Right atrium auricular region (tissue), 2 donors: ENCODE results near the gene NF2. TPM values are rescaled to one million over a fixed set of nuclear protein-coding genes. Genes with fewer than 3 reads are reported as not detected.

ENCODE experiments used
- DNase-seq: peaks from one replicate; pipeline ENCODE4 v3.0.0-alpha.2; 2019; ENCODE audit warnings: low spot score
- H3K27ac ChIP-seq, 2 donors: fragments of 200-600 bp; sonication (generic); 1 replicate in 1 of 2; 2 replicates in 1 of 2; pipeline ENCODE4 v1.5.1; 2016 to 2019
- H3K27me3 ChIP-seq, 2 donors: fragments of 200-600 bp; sonication (generic); one replicate each; pipeline versions ENCODE4 v1.5.1 to v1.6.0; 2017 to 2019
- H3K36me3 ChIP-seq: fragments of 200-600 bp; sonication (generic); one replicate; pipeline ENCODE4 v1.5.1; 2016
- H3K4me1 ChIP-seq, 2 donors: fragments of 200-600 bp; sonication (generic); one replicate each; pipeline versions ENCODE4 v1.5.1 to v1.6.0; 2017 to 2019
- H3K4me3 ChIP-seq, 2 donors: fragments of 200-600 bp; sonication (generic); 1 replicate in 1 of 2; 2 replicates in 1 of 2; pipeline ENCODE4 v1.5.1; 2017 to 2019; ENCODE audit warnings: mild to moderate bottlenecking in 1 of 2, moderate library complexity in 1 of 2
- H3K9me3 ChIP-seq, 2 donors: fragments of 200-600 bp; sonication (generic); one replicate each; pipeline ENCODE4 v1.5.1; 2019
- CTCF ChIP-seq, 2 donors: fragments of 200-600 bp; sonication (generic); IDR thresholded peaks; one replicate each; pipeline ENCODE4 v1.5.1; 2019; ENCODE audit warnings: antibody characterized with exemption in 2 of 2
- total RNA-seq, 2 donors: library from RNA; depleted of rRNA; stranded (reverse); fragments of >200 nt; gene quantifications; one replicate each; pipeline ENCODE4 v1.1.0, GENCODE V29; 2016

The NF2 gene
- total RNA-seq, 2 donors from 2014 or later: 45.8 to 52.5 TPM

- no peak for TF ChIP-seq CTCF (IDR thresholded peaks at IDR 0.05)
- Histone ChIP-seq H3K4me3 (no peak overlapping the region), H3K4me1 (no peaks in the 10 kb centered on the region), H3K9me3 (no peaks in the 10 kb centered on the region), H3K27me3 (no peaks in the 10 kb centered on the region), H3K27ac (no peak overlapping the region), H3K36me3 (peaks cover 19% of the 10 kb centered on the region)
- no peak for DNase-seq
Measured at GRCh38 chr22:29654420-29654819, 51.0 kb downstream of the NF2 start.

GRCh38 chr22:29654882-29655281 lies 51.4 kb downstream of the NF2 start:
- Histone ChIP-seq H3K27ac (no peak overlapping the region), H3K4me1 (no peaks in the 10 kb centered on the region), H3K27me3 (no peaks in the 10 kb centered on the region), H3K9me3 (no peaks in the 10 kb centered on the region), H3K4me3 (no peak overlapping the region), H3K36me3 (peaks cover 24% of the 10 kb centered on the region)
- DNase-seq: no peak
- no peak for TF ChIP-seq CTCF (IDR thresholded peaks at IDR 0.05)

- H3K4me1 ChIP-seq: no peaks in the 10 kb centered on the region
- DNase-seq: no peak
- H3K4me3 ChIP-seq: no peak overlapping the region
- TF ChIP-seq CTCF (IDR thresholded peaks at IDR 0.05): no peak
- no peaks in the 10 kb centered on the region for H3K9me3 ChIP-seq
- H3K36me3 ChIP-seq: peaks cover 36% of the 10 kb centered on the region
- no peak overlapping the region for H3K27ac ChIP-seq
- no peaks in the 10 kb centered on the region for H3K27me3 ChIP-seq
Measured at GRCh38 chr22:29658176-29658575, 54.7 kb downstream of the NF2 start.

GRCh38 chr22:29660021-29660420 lies 56.6 kb downstream of the NF2 start:
- Histone ChIP-seq H3K4me1 (no peaks in the 10 kb centered on the region), H3K9me3 (no peaks in the 10 kb centered on the region), H3K27ac (no peak overlapping the region), H3K4me3 (no peak overlapping the region), H3K27me3 (no peaks in the 10 kb centered on the region), H3K36me3 (peaks cover 53% of the 10 kb centered on the region)
- no peak for TF ChIP-seq CTCF (IDR thresholded peaks at IDR 0.05)
- no peak for DNase-seq

- DNase-seq: no peak
- no peak for TF ChIP-seq CTCF (IDR thresholded peaks at IDR 0.05)
- no peak overlapping the region for H3K4me3 ChIP-seq
- H3K27me3 ChIP-seq: no peaks in the 10 kb centered on the region
- no peaks in the 10 kb centered on the region for H3K4me1 ChIP-seq
- no peak overlapping the region for H3K27ac ChIP-seq
- H3K9me3 ChIP-seq: no peaks in the 10 kb centered on the region
- peaks cover 58% of the 10 kb centered on the region for H3K36me3 ChIP-seq
Measured at GRCh38 chr22:29661336-29661735, 57.9 kb downstream of the NF2 start.

GRCh38 chr22:29663180-29663821 lies 59.9 kb downstream of the NF2 start:
- no peak for TF ChIP-seq CTCF (IDR thresholded peaks at IDR 0.05)
- Histone ChIP-seq H3K4me1 (no peaks in the 10 kb centered on the region), H3K36me3 (peaks cover 61% of the 10 kb centered on the region), H3K9me3 (no peaks in the 10 kb centered on the region), H3K4me3 (no peak overlapping the region), H3K27ac (no peak overlapping the region), H3K27me3 (no peaks in the 10 kb centered on the region)
- no peak for DNase-seq
